Upper lobe of left lung (tissue), 6 donors: Measurements from ENCODE around the gene RHO. TPM values are rescaled to one million over a fixed set of nuclear protein-coding genes. Genes with fewer than 3 reads are reported as not detected.

Experiments used
- ATAC-seq, 2 donors: fragments of 200-7000 bp; cut with Tn5 transposase; one replicate each; pipeline ENCODE4 v1.9.1; 2022; ENCODE audit warnings: mild to moderate bottlenecking in 2 of 2, moderate library complexity in 2 of 2; ENCODE audit not compliant: low FRiP score in 2 of 2
- DNase-seq, 2 donors: peaks; one replicate each; pipeline ENCODE4 v3.0.0-alpha.2; 2019 to 2020
- H3K27ac ChIP-seq, 4 donors: fragments of 200-600 bp; sonication (generic); one replicate each; pipeline ENCODE4 v1.5.1; 2016 to 2019
- H3K27me3 ChIP-seq, 4 donors: fragments of 200-600 bp; sonication (generic); one replicate each; pipeline ENCODE4 v1.5.1; 2017 to 2019
- H3K36me3 ChIP-seq, 4 donors: fragments of 200-600 bp; sonication (generic); one replicate each; pipeline ENCODE4 v1.5.1; 2016 to 2019
- H3K4me1 ChIP-seq, 4 donors: fragments of 200-600 bp; sonication (generic); one replicate each; pipeline ENCODE4 v1.5.1; 2018 to 2019
- H3K4me3 ChIP-seq, 4 donors: fragments of 200-600 bp; sonication (generic); one replicate each; pipeline ENCODE4 v1.5.1; 2017 to 2019; ENCODE audit warnings: mild to moderate bottlenecking in 2 of 4, moderate library complexity in 1 of 4
- H3K9me3 ChIP-seq, 4 donors: fragments of 200-600 bp; sonication (generic); one replicate each; pipeline ENCODE4 v1.5.1; 2018 to 2019
- EP300 ChIP-seq, 4 donors: sonication (generic); formaldehyde crosslinking; IDR thresholded peaks; one replicate each; pipeline ENCODE4 v1.5.1; 2017; ENCODE audit warnings: antibody characterized with exemption in 4 of 4, control low read depth in 2 of 4
- POLR2A ChIP-seq, 4 donors: fragments of 450-650 bp; IDR thresholded peaks; one replicate each; pipeline ENCODE4 v1.5.1; 2016 to 2017; ENCODE audit warnings: antibody characterized with exemption in 4 of 4, mild to moderate bottlenecking in 2 of 4
- POLR2AphosphoS5 ChIP-seq, 2 donors: sonication (generic); formaldehyde crosslinking; IDR thresholded peaks; one replicate each; pipeline ENCODE4 v1.5.1; 2017; ENCODE audit warnings: antibody characterized with exemption in 2 of 2
- WGBS, 2 donors: methylation state at CpG; one replicate each; pipeline ENCODE4 v1.1.5; 2017 to 2018; 5-methylcytosine and 5-hydroxymethylcytosine counted together
- total RNA-seq, 6 donors: library from RNA; depleted of rRNA in 4 of 6; stranded (reverse); fragments of >200 nt in 4 of 6; gene quantifications; one replicate each; pipeline versions ENCODE4 v1.1.0 to v1.2.1, GENCODE V29; 2016 to 2021
- TF ChIP-seq, protein P1 (sequence below), 6 experiments: fragments of 450-650 bp in 4 of 6; fragments of 200-600 bp in 2 of 6; sonication (generic) in 2 of 6; IDR thresholded peaks; one replicate each; pipeline ENCODE4 v1.5.1; 2016 to 2019; ENCODE audit warnings: antibody characterized with exemption in 6 of 6
- donor health status: DM: no; HTN: no; CAD: no; lungs with moderate emphysema.
- donor health status: DM: no; HTN: yes; CAD: no; lungs with severe emphysema.

Gene RHO
- total RNA-seq, 6 donors from 2014 or later = not detected

DNA sequence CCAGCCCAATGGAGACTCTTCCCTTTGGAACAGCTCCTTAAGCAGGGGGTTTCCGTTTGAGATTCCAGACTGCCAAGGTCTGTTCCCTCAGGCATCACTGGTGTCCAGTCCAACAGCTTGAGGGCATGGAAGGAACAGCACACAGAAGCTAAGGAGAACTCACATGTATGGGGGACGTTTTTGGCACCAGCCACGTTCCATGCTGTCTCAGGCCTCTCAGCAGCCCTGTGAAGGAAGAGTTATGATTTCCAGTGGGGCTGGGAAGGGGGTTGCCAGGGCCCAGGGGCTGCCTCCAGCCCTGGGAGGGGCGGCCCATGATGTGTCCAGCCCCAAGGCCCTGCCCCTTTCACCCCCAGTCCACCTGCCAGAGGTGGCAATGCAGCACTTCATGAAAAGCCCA is 7.5 kb upstream of the RHO start:
- DNase-seq = no peak
- Histone ChIP-seq H3K4me3 (no peak overlapping the region), H3K9me3 (no peaks in the 10 kb centered on the region), H3K4me1 (no peaks in the 10 kb centered on the region), H3K27ac (no peak overlapping the region), H3K27me3 (no peaks in the 10 kb centered on the region), H3K36me3 (peaks cover 0 to 33% (median 8%) of the 10 kb centered on the region in 4 donors)
- TF ChIP-seq EP300 (IDR thresholded peaks at IDR 0.05) (no peak), POLR2A (IDR thresholded peaks at IDR 0.05) (no peak), POLR2AphosphoS5 (IDR thresholded peaks at IDR 0.05) (no peak)
- TF ChIP-seq, protein P1, sequence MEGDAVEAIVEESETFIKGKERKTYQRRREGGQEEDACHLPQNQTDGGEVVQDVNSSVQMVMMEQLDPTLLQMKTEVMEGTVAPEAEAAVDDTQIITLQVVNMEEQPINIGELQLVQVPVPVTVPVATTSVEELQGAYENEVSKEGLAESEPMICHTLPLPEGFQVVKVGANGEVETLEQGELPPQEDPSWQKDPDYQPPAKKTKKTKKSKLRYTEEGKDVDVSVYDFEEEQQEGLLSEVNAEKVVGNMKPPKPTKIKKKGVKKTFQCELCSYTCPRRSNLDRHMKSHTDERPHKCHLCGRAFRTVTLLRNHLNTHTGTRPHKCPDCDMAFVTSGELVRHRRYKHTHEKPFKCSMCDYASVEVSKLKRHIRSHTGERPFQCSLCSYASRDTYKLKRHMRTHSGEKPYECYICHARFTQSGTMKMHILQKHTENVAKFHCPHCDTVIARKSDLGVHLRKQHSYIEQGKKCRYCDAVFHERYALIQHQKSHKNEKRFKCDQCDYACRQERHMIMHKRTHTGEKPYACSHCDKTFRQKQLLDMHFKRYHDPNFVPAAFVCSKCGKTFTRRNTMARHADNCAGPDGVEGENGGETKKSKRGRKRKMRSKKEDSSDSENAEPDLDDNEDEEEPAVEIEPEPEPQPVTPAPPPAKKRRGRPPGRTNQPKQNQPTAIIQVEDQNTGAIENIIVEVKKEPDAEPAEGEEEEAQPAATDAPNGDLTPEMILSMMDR (IDR thresholded peaks at IDR 0.05) = no peak
- ATAC-seq = no peak
- 94% methylated on average over 4 of the region's 4 CpGs; no CpG with 5 or more reads in 1 of the 2 donors for WGBS, 2 donors

DNA sequence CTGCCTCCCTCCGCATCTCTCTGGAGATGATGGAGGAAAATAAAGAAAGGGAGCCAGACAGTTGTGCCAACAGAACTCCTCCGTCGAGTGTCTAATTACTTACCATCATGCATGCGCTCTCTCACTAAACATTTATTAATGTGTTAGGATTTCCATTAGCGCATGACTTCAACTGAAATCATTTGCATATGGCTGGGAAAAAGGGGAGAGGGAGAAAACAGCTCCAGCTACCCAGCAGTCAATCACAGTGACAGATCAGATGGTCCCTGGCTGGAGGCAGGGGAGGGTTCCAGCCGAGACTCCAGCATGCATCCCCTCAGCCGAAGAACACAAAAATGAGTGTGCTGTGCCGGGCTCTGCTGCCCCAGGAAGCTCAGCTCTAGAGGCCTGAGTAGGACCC is 6.8 kb upstream of the RHO start:
- Histone ChIP-seq H3K4me3 (no peak overlapping the region), H3K27ac (no peak overlapping the region), H3K36me3 (peaks cover 0 to 30% (median 8%) of the 10 kb centered on the region in 4 donors), H3K27me3 (no peaks in the 10 kb centered on the region), H3K9me3 (no peaks in the 10 kb centered on the region), H3K4me1 (no peaks in the 10 kb centered on the region)
- TF ChIP-seq, protein P1 (IDR thresholded peaks at IDR 0.05) = no peak
- TF ChIP-seq POLR2A (IDR thresholded peaks at IDR 0.05) (no peak), POLR2AphosphoS5 (IDR thresholded peaks at IDR 0.05) (no peak), EP300 (IDR thresholded peaks at IDR 0.05) (no peak)
- WGBS, 2 donors = 86 to 88% methylated on average over 8 of the region's 8 CpGs
- ATAC-seq (no peak), DNase-seq (no peak)

DNA sequence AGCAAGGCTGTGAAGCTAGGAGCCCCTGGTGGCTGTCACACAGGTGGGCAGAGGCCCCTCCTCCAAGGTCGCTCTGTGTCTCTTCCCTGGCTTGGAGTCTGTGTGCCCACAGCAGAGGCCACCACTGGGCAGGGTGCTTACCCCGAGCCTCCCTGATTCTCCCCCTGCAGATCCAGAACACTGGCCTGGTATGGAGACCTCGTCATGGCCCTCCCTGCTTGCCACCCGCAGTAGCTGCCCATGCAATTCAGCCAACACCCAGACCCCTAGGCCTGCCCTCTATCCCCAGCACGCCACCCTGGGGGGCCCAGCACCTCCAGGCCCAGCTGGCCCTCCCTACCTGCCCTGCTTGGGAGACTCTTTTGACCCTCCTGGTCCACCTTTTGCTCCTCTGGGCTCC is 5.5 kb upstream of the RHO start:
- no peaks in the 10 kb centered on the region for H3K9me3 ChIP-seq
- peaks cover 0 to 17% (median 8%) of the 10 kb centered on the region in 4 donors for H3K36me3 ChIP-seq
- H3K4me3 ChIP-seq = no peak overlapping the region
- ATAC-seq = no peak
- H3K27me3 ChIP-seq = no peaks in the 10 kb centered on the region
- no peaks in the 10 kb centered on the region for H3K4me1 ChIP-seq
- no peak overlapping the region for H3K27ac ChIP-seq
- DNase-seq = no peak
- 96 to 97% methylated on average over 4 to 5 of the region's 5 CpGs for WGBS, 2 donors
- no peak for TF ChIP-seq EP300 (IDR thresholded peaks at IDR 0.05)
- TF ChIP-seq, protein P1 (IDR thresholded peaks at IDR 0.05) = no peak
- TF ChIP-seq POLR2A (IDR thresholded peaks at IDR 0.05) = no peak
- TF ChIP-seq POLR2AphosphoS5 (IDR thresholded peaks at IDR 0.05) = no peak

DNA sequence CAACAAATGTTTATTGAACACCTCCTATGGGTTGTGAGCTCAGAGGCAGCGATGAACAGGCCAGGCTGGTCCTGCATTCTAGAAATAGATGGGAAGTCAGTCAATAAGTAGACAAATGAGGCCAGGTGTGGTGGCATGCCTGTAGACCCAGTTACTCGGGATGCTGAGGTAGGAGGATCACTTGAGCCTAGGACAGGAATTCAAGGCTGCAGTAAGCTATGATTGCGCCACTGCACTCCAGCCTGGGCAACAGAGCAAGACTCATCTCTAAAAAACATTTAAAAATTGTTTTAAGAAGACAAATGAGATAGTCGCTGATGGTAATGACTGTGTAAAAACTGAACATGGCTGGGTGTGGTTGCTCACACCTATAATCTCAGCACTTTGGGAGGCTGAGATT is 4.4 kb upstream of the RHO start:
- Histone ChIP-seq H3K9me3 (no peaks in the 10 kb centered on the region), H3K27ac (no peak overlapping the region), H3K36me3 (peaks cover 0 to 9% (median 4%) of the 10 kb centered on the region in 4 donors), H3K27me3 (no peaks in the 10 kb centered on the region), H3K4me1 (no peaks in the 10 kb centered on the region), H3K4me3 (no peak overlapping the region)
- TF ChIP-seq EP300 (IDR thresholded peaks at IDR 0.05) = no peak
- DNase-seq (no peak), ATAC-seq (no peak)
- 81 to 87% methylated on average over 4 of the region's 4 CpGs for WGBS, 2 donors

DNA sequence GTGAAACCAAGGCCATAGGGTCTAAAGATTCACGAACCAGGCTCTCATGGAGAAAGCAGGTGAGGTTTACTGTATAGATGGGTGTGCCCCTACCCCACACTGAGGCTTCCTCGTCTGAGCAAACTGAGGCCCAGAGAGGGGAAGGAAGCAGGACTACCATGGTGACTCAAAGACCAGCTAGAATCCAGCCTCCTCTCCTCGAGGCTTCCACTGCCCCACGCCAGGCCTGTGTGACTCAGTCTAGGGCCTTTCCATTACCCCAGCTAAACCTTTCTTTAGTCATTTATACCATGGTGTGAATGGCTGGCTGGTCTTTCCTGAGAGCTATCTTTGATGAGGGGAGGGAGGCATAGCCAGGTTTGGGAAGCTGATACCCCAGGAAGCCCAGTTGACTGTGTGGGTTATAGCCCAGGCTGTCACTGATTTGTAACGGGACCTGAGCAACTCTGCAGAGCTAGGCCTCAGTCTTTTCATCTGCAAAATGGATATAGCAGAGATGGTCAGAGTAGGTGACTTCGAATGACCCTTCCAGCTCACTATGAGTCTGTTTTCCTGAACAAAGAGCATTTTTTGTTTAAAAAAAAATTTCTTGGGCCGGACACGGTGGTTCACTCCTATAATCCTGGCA is 3.0 kb upstream of the RHO start:
- WGBS, 2 donors = 84 to 85% methylated on average over 5 to 8 of the region's 8 CpGs

More for the DNA sequence above, 3.0 kb upstream of the RHO start:
- H3K27ac ChIP-seq = peak overlapping the region in 2 of 4 donors; percentile 28 to 41
- no peak for TF ChIP-seq POLR2AphosphoS5 (IDR thresholded peaks at IDR 0.05)
- TF ChIP-seq, protein P1 (IDR thresholded peaks at IDR 0.05) = no peak
- TF ChIP-seq EP300 (IDR thresholded peaks at IDR 0.05) = no peak
- TF ChIP-seq POLR2A (IDR thresholded peaks at IDR 0.05) = no peak
- no peaks in the 10 kb centered on the region for H3K9me3 ChIP-seq
- no peak overlapping the region for H3K4me3 ChIP-seq
- DNase-seq (peak in 1 of 2 donors; percentile 38), ATAC-seq (peak in 1 of 2 donors; percentile 18)
- H3K36me3 ChIP-seq = no peaks in the 10 kb centered on the region
- no peaks in the 10 kb centered on the region for H3K27me3 ChIP-seq
- peaks cover 7 to 14% (median 8%) of the 10 kb centered on the region in 4 donors for H3K4me1 ChIP-seq
